Esophagus squamous epithelium (tissue), 4 donors: Measurements from ENCODE around the gene ANXA2.

Experiments
- CTCF ChIP-seq, 6 experiments: fragments of 450-650 bp in 4 of 6; fragments of 200-600 bp in 2 of 6; sonication (generic) in 2 of 6; IDR thresholded peaks; one replicate each; pipeline ENCODE4 v1.5.1; 2016 to 2019; ENCODE audit warnings: antibody characterized with exemption in 6 of 6, mild to moderate bottlenecking in 4 of 6, moderate library complexity in 4 of 6
- POLR2A ChIP-seq, 4 donors: fragments of 450-650 bp; IDR thresholded peaks; one replicate each; pipeline ENCODE4 v1.6.1; 2017; ENCODE audit warnings: antibody characterized with exemption in 4 of 4, mild to moderate bottlenecking in 4 of 4, moderate library complexity in 3 of 4

- TF ChIP-seq CTCF (IDR thresholded peaks at IDR 0.05): no peak
- TF ChIP-seq POLR2A (IDR thresholded peaks at IDR 0.05): no peak
Observed at GRCh38 chr15:60373745-60374144, 24.0 kb downstream of the ANXA2 start.
